Mesendoderm (in vitro differentiated cells): ENCODE data around the gene AP3S2.
"Not testable (repeated sequence)": the region's sequence is repeated elsewhere in the genome, so short reads cannot be mapped to it uniquely, and the experiment has no call there.

Experiments
- DNase-seq: peaks from one replicate; pipeline ENCODE4 v3.0.0; 2013
- H2AK5ac ChIP-seq: 2 replicates; pipeline ENCODE4 v1.6.1; 2013; ENCODE audit warnings: low read length, inconsistent platforms
- H2BK120ac ChIP-seq: 2 replicates; pipeline ENCODE4 v1.6.1; 2013; ENCODE audit warnings: low read depth, mild to moderate bottlenecking, low read length, moderate library complexity, mixed read lengths
- H2BK15ac ChIP-seq: replicated peaks from 2 replicates; pipeline ENCODE4 v1.6.1; 2013; ENCODE audit warnings: low read depth, mild to moderate bottlenecking, moderate library complexity
- H2BK5ac ChIP-seq: 2 replicates; pipeline ENCODE4 v1.6.1; 2013; ENCODE audit warnings: low read length, inconsistent platforms
- H3K18ac ChIP-seq: 2 replicates; pipeline ENCODE4 v1.6.1; 2013; ENCODE audit warnings: mild to moderate bottlenecking, low read length, mixed read lengths
- H3K23ac ChIP-seq: one replicate; pipeline ENCODE4 v1.6.1; 2013; ENCODE audit warnings: low read length
- H3K27ac ChIP-seq: 2 replicates; pipeline ENCODE4 v1.5.1; 2013; ENCODE audit warnings: low read depth, mild to moderate bottlenecking, inconsistent platforms, low read length, moderate library complexity
- H3K27me3 ChIP-seq: 2 replicates; pipeline ENCODE4 v1.6.1; 2013; ENCODE audit warnings: low read length, control low read depth, mild to moderate bottlenecking, inconsistent platforms; ENCODE audit not compliant: insufficient read depth, poor library complexity
- H3K36me3 ChIP-seq: 2 replicates; pipeline ENCODE4 v1.6.1; 2013; ENCODE audit warnings: low read length, inconsistent platforms; ENCODE audit not compliant: control insufficient read depth, insufficient read depth
- H3K4ac ChIP-seq: one replicate; pipeline ENCODE4 v1.6.1; 2013; ENCODE audit warnings: low read depth, mild to moderate bottlenecking, low read length, moderate library complexity
- H3K4me1 ChIP-seq: 2 replicates; pipeline ENCODE4 v1.6.1; 2013; ENCODE audit warnings: low read depth, low read length, inconsistent platforms; ENCODE audit not compliant: control insufficient read depth
- H3K4me2 ChIP-seq: 2 replicates; pipeline ENCODE4 v1.6.1; 2013; ENCODE audit warnings: low read length
- H3K4me3 ChIP-seq: 2 replicates; pipeline ENCODE4 v1.5.1; 2013; ENCODE audit warnings: mild to moderate bottlenecking, low read length
- H3K56ac ChIP-seq: one replicate; pipeline ENCODE4 v1.6.1; 2013; ENCODE audit warnings: low read length
- H3K79me1 ChIP-seq: 2 replicates; pipeline ENCODE4 v1.6.1; 2013; ENCODE audit warnings: low read length, inconsistent platforms
- H3K79me2 ChIP-seq: 2 replicates; pipeline ENCODE4 v1.6.1; 2013; ENCODE audit warnings: mild to moderate bottlenecking, low read length; ENCODE audit not compliant: control insufficient read depth, insufficient read depth
- H3K9ac ChIP-seq: 2 replicates; pipeline ENCODE4 v1.6.1; 2013; ENCODE audit warnings: low read length, inconsistent platforms
- H4K5ac ChIP-seq: one replicate; pipeline ENCODE4 v1.6.1; 2013; ENCODE audit warnings: low read length
- H4K8ac ChIP-seq: one replicate; pipeline ENCODE4 v1.6.1; 2013; ENCODE audit warnings: low read depth, mild to moderate bottlenecking, control low read depth, low read length, moderate library complexity
- WGBS: extraction: QIAGEN DNeasy Blood & Tissue Kit; methylation state at CpG from one replicate; pipeline ENCODE4 v1.1.7; 2013; ENCODE audit warnings: low lambda C conversion rate, missing lambda C conversion rate; ENCODE audit not compliant: insufficient coverage; ENCODE audit errors: extremely low coverage; 5-methylcytosine and 5-hydroxymethylcytosine counted together

AP3S2 gene

DNA sequence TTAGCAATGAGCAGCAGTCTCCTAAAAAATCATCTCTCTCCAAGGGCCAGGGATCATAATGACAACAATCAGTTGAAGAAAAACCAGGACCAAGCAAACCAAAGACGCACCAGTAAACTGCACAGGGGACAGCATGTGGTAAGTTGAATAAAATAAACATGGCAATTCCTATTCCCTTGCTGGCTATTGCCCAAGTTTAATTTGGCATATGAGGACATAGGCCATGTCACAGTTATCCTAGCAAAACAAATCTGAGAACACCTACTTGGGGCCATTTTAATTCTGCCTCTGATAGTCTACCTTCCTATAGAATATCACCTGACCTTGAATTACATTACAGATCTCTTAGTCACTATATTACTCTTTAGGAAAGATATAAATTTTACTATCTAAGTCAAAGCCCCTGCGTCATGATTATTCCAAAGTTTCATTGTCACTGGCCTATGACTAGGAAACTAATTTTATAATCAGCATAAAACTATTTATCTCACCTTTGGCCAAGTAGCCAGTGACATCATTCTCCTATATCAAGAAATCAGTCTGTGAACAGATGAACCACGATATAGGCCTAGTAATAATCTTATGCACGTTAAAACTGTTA lies 23.0 kb downstream of the AP3S2 start:
- Histone ChIP-seq H3K4me3 (no peak overlapping the region), H3K4ac (no peak overlapping the region), H2BK5ac (no peak overlapping the region), H2BK120ac (no peak overlapping the region), H3K56ac (no peak overlapping the region), H3K27ac (no peak overlapping the region), H3K18ac (no peak overlapping the region), H2AK5ac (no peak overlapping the region), H3K9ac (no peak overlapping the region), H3K27me3 (no peaks in the 10 kb centered on the region), H4K8ac (no peak overlapping the region), H4K5ac (no peak overlapping the region), H3K4me2 (no peak overlapping the region), H3K4me1 (no peaks in the 10 kb centered on the region), H3K79me2 (no peaks in the 10 kb centered on the region), H3K79me1 (no peaks in the 10 kb centered on the region), H3K36me3 (peaks cover 5% of the 10 kb centered on the region), H2BK15ac (no peak overlapping the region), H3K23ac (no peak overlapping the region)
- no peak for DNase-seq
- WGBS: no CpG with 5 or more reads among the region's 4 CpGs

DNA sequence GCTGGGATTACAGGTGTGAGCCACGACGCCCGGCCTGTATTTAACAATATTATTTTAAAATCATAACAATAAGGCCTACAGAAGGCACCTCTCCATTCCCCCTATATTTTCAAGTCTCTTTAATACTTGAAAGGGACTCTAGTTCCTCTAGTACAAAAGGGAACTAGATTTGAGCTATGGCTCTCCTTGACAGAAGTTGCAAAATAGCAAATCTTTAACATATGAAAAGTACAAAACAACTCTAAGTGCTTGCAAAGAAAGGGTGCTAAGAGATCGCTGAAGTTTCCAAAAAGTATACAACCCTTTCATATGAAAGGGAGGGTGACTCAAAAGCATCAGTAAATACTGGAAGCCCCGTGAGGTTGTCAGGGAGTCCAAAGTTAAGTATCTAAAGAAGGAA lies 23.8 kb downstream of the AP3S2 start:
- Histone ChIP-seq H3K56ac (no peak overlapping the region), H3K36me3 (peaks cover 5% of the 10 kb centered on the region), H4K8ac (no peak overlapping the region), H3K23ac (no peak overlapping the region), H3K27me3 (no peaks in the 10 kb centered on the region), H3K18ac (no peak overlapping the region), H2BK5ac (no peak overlapping the region), H3K79me1 (no peaks in the 10 kb centered on the region), H3K4me2 (no peak overlapping the region), H3K4ac (no peak overlapping the region), H4K5ac (no peak overlapping the region), H2BK15ac (no peak overlapping the region), H3K27ac (no peak overlapping the region), H3K79me2 (no peaks in the 10 kb centered on the region), H3K4me1 (no peaks in the 10 kb centered on the region), H3K4me3 (no peak overlapping the region), H2BK120ac (no peak overlapping the region), H2AK5ac (no peak overlapping the region), H3K9ac (no peak overlapping the region)
- WGBS: no CpG with 5 or more reads among the region's 5 CpGs
- no peak for DNase-seq

DNA sequence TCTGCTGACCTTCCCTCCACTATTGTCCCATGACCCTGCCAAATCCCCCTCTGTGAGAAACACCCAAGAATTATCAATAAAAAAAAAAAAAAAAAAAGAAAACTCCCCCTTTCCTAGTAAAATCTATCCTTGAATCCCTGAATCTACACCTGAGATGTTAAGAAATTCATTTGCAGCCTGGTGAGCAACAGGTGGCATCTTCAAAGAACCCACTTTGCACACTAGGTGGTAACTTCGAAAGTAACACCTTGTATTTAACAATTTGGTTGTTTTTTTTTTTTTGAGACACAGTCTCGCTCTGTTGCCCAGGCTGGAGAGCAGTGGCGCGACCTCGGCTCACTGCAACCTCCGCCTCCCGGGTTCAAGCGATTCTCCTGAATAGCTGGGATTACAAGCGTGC lies 24.3 kb downstream of the AP3S2 start:
- not testable (repeated sequence) for H3K27me3 ChIP-seq, H3K4me2 ChIP-seq, H3K4ac ChIP-seq, H4K5ac ChIP-seq, H3K4me3 ChIP-seq, H3K79me1 ChIP-seq, H3K36me3 ChIP-seq, H2BK120ac ChIP-seq, H4K8ac ChIP-seq, H3K79me2 ChIP-seq, H3K9ac ChIP-seq, H2BK5ac ChIP-seq, H2AK5ac ChIP-seq, H3K18ac ChIP-seq, H3K4me1 ChIP-seq, H3K23ac ChIP-seq, H3K56ac ChIP-seq, H2BK15ac ChIP-seq, DNase-seq, H3K27ac ChIP-seq
- WGBS: no CpG with 5 or more reads among the region's 9 CpGs

DNA sequence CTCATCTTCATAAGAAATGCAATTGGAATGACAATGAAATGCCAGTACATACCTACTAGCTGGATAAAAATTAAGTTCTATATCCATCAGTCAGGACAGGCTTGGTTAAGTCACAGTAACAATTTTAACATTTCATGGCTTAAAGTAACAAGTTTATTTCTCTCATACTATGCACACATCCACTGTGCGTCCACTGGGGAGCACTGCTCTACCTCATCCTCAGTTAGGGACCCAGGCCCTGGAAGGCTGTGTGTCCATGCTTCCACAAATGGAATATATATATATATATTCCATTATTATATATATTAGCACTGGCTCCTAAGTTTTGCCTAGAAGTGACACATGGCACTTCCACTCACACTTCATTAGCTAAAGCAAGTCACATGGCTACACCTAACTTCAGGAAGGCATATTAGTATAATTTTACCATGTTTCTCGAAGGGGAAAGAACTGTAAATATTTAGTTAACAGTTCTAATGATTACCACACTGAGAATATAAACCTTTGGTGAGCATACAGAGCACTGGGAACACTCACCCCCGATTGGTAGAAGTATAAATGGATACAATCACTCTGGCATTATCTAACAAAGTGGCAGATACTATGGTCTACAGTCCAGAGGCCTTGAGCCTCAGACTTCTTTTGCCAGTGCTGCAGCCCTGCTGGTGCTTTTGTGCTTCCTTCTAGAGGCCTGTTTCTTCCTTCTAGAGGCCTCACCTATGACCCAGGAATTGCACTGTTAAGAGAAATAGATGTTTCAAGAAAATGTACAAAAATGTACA lies 28.6 kb downstream of the AP3S2 start:
- no peak overlapping the region for H2BK5ac ChIP-seq
- no peak overlapping the region for H2BK120ac ChIP-seq
- peaks cover 1% of the 10 kb centered on the region for H3K36me3 ChIP-seq
- no peak overlapping the region for H3K4ac ChIP-seq
- no peak for DNase-seq
- no peak overlapping the region for H2BK15ac ChIP-seq
- H3K4me2 ChIP-seq: no peak overlapping the region
- no CpG with 5 or more reads among the region's 3 CpGs for WGBS
- no peak overlapping the region for H3K4me3 ChIP-seq
- H3K27ac ChIP-seq: no peak overlapping the region
- H4K5ac ChIP-seq: no peak overlapping the region
- H3K79me2 ChIP-seq: no peaks in the 10 kb centered on the region
- no peak overlapping the region for H3K9ac ChIP-seq
- no peak overlapping the region for H4K8ac ChIP-seq
- no peaks in the 10 kb centered on the region for H3K27me3 ChIP-seq
- H3K18ac ChIP-seq: no peak overlapping the region
- no peak overlapping the region for H3K23ac ChIP-seq
- no peak overlapping the region for H3K56ac ChIP-seq
- no peaks in the 10 kb centered on the region for H3K79me1 ChIP-seq
- H3K4me1 ChIP-seq: no peaks in the 10 kb centered on the region
- no peak overlapping the region for H2AK5ac ChIP-seq

DNA sequence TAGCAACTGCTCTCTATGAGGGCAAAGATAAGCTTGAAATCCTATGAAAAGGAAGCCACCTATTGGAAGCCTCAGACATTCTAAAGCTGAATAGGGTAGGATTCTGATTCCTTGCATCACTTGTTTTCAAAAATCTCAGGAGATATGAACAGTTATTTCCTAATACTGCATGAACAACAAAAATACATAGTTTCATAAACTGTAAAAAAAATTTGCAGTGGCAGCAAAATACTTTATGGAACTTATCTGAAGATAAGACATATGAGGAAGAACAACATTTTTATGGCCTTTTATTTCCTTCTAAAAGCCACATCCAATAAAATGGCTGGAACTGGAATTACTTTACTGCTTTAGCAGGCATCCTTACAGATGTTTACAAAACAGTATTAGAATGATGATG lies 29.9 kb downstream of the AP3S2 start:
- Histone ChIP-seq H3K79me1 (no peaks in the 10 kb centered on the region), H2AK5ac (no peak overlapping the region), H3K23ac (no peak overlapping the region), H3K4me1 (no peaks in the 10 kb centered on the region), H3K4me3 (no peak overlapping the region), H3K4ac (no peak overlapping the region), H3K56ac (no peak overlapping the region), H4K5ac (no peak overlapping the region), H2BK120ac (no peak overlapping the region), H3K27me3 (no peaks in the 10 kb centered on the region), H4K8ac (no peak overlapping the region), H3K9ac (no peak overlapping the region), H2BK5ac (no peak overlapping the region), H2BK15ac (no peak overlapping the region), H3K18ac (no peak overlapping the region), H3K27ac (no peak overlapping the region), H3K4me2 (no peak overlapping the region), H3K36me3 (peaks cover 1% of the 10 kb centered on the region), H3K79me2 (no peaks in the 10 kb centered on the region)
- DNase-seq: no peak

DNA sequence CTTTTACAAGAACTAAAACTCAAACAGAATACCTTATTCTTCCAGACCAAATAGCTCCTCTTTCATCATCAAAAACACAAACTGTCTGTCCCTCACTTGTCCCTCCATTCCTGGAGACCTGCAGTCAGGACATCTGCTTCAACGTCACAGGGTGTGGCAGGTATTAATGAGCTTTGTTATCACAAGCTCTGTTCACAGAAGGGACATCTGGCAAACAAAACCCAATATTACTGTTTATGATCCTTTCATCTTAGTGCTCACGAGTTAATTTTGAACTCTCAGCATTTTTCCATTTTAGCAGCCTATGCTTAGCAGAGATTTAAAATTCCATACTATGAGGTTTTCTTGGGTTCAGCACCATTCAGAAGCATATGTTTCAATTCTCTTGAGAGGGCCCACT lies 32.9 kb downstream of the AP3S2 start:
- no peaks in the 10 kb centered on the region for H3K27me3 ChIP-seq
- H3K79me1 ChIP-seq: no peaks in the 10 kb centered on the region
- H3K36me3 ChIP-seq: peaks cover 3% of the 10 kb centered on the region
- H2BK5ac ChIP-seq: no peak overlapping the region
- no peak overlapping the region for H3K56ac ChIP-seq
- no peaks in the 10 kb centered on the region for H3K4me1 ChIP-seq
- H3K18ac ChIP-seq: no peak overlapping the region
- H3K4me2 ChIP-seq: no peak overlapping the region
- no peak overlapping the region for H3K23ac ChIP-seq
- H3K4ac ChIP-seq: no peak overlapping the region
- H4K8ac ChIP-seq: no peak overlapping the region
- H3K9ac ChIP-seq: no peak overlapping the region
- no peak overlapping the region for H4K5ac ChIP-seq
- H3K27ac ChIP-seq: no peak overlapping the region
- no CpG with 5 or more reads among the region's 2 CpGs for WGBS
- H3K4me3 ChIP-seq: no peak overlapping the region
- DNase-seq: no peak
- H2AK5ac ChIP-seq: no peak overlapping the region
- no peaks in the 10 kb centered on the region for H3K79me2 ChIP-seq
- H2BK15ac ChIP-seq: no peak overlapping the region
- no peak overlapping the region for H2BK120ac ChIP-seq
